NCI-H2107 (cell line): ENCODE data around the gene RHCE.
"Not testable (repeated sequence)": the region's sequence is repeated elsewhere in the genome, so short reads cannot be mapped to it uniquely, and the experiment has no call there.

ENCODE experiments used
- DNase-seq: peaks from one replicate; lab custom pipeline; 2025; lab: John Stamatoyannopoulos, UW

RHCE gene

DNA sequence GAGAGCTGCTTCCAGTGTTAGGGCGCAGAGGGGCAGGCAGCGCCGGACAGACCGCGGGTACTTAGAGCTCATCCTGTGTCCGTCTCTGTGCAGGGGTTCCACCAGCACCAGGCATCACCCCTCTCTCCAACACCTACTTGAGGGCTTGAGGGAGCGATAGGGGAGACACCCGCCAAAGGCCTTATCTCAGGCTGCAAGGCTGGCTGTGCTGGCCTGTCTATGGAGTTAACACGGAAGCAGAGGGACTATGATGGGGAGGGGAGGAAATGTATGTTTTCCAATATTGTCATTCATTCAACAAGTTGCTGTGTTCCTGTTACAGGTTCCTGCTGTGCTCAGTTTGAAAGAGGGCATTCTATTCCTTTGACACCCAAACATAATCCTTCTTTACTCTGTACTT is at the start of gene RHCE:
TSS of gene RHCE (minus strand) at position 111 of the 400 bp plus-strand sequence. CDS start at position 72, 39 bp downstream.
- not testable (repeated sequence) for DNase-seq

DNA sequence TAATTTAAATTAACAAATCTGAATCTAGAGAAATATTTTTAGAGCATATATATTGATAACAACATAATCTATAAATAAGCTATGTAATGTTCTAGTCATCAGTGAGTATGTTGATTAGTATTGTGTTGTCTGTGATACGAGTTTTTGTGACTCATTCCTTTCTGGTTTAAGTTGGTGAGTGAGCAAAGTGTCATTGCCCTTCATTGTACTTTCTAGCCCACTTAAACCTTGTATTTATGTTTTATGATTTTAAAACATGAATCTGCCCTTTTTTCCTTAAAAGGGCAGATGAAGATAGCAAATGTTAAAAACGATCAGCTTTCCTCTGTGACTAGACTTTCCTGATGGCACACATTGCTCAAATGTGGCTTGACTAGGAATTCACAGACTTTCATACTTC is 48.6 kb upstream of the RHCE start:
- no peak for DNase-seq

DNA sequence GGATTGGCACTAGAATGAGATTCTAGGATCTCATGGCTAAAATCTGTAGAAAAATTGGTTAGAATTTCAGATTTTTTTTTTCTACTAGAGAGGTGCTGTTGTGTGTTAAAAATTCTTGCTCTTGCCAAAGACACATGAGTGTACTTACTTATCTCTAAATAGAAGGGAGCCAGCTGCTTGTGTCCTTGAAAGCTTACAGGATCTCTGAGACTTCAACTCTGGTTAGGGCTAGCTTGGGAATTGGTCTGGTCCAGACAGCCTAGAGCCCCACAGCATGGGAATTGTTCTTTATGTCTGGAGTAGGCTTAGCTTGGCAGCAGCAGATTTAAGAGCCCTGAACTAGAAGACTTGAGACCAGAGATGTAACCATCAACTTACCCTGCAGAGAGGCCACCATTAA is 47.4 kb upstream of the RHCE start:
- no peak for DNase-seq

GRCh38 chr1:25467616-25468015 is 47.0 kb upstream of the RHCE start:
- DNase-seq: no peak

DNA sequence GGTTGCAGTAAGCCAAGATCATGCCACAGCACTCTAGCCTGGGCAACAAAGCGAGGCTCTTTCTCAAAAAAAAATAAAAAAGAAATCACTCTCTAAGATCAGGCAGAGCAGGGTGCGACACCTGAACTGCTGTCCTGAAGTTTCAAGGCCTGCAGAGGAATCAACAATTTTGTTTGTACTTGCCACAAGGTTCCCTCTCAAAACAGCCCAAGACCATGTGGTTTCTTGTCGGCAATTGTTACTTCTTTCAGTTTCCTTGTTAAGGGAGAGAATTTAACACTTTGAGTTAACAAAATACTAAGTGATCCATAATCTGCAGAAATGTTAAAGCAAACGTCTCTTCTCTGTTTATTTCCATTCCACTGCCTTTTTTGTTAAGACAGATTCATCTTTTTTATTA is 46.6 kb upstream of the RHCE start:
- no peak for DNase-seq

- DNase-seq: no peak
Observed at GRCh38 chr1:25462732-25463131, 42.1 kb upstream of the RHCE start.

DNA sequence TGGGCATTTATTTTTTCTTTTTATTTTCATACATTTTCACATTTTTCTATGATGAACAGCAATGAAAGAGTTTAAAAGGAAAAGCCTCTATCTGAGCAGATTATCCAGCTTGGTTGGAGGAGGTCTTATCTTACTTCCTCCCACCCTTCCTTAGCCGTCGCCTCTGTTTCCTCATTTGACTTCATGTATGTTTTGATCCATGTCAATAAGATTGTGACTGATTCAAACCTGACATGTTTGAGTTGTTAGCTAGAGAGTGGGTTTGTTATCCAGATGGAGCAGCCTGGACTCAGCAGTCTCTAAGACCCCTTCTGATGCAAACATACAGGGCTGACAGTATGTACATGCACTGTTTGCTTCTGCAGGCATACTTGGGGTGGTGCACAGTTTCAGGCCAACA is 41.2 kb upstream of the RHCE start:
- DNase-seq: no peak

DNA sequence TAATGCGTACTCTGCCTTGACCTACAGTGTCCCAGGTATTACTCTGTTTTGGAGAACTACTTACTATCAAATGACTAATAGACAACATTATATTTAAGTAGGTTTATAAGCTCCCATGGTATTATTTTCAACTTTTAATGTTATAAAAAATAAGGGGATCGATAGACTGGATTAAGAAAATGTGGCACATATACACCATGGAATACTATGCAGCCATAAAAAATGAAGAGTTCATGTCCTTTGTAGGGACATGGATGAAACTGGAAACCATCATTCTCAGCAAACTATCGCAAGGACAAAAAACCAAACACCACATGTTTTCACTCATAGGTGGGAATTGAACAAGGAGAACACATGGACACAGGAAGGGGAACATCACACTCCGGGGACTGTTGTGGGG is 40.2 kb upstream of the RHCE start:
- not testable (repeated sequence) for DNase-seq

- no peak for DNase-seq
Observed at GRCh38 chr1:25460020-25460419, 39.4 kb upstream of the RHCE start.

DNA sequence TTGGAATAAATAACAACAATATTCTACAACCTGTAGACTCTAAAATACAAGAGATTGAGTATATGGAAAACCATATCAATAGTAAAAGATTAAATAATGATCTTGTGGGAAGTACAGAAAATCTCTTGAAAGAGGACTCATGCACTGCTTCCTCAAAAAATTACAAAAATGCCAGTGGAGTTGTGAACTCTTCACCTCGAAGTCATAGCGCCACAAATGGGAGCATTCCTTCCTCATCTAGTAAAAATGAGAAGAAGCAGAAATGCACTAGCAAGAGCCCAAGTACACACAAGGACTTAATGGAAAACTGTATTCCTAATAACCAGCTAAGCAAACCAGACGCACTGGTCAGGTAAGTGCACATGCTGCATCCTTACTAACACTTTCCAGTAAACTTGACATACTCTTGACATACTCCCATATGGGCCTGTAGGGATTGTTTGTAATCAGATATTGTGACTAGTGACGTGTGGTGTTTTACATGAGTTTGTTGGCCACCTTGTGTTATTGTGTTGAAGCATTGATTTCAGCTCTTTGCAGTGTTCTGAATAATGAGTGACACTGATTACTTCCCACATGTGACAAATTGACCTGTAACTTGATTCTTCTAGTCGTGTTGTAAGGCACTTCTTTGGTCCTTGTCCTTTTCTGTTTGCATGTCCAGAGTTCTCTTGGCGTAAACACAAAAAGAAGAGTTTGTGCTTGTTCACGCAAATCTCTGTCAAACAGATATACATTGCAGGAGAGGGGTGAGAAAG is 38.1 kb upstream of the RHCE start:
- no peak for DNase-seq

DNA sequence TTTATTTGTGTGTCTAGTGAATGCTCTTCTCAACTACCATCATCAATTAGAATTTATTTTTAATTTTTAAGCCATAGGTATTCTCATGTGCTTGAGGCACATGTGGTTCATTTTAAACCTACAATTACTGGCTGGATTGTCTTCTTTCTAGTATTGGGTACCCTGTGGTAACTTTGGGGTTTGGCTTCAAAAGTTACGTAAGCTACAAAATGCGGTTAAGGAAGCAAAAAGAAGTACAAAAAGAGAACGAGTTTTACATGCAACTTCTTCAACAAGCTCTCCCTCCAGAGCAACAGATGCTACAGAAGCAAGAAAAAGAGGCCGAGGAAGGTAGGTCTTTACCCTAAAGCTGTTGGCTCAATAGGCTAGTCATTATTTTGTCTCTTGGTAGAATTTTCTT is 35.9 kb upstream of the RHCE start:
- no peak for DNase-seq

DNA sequence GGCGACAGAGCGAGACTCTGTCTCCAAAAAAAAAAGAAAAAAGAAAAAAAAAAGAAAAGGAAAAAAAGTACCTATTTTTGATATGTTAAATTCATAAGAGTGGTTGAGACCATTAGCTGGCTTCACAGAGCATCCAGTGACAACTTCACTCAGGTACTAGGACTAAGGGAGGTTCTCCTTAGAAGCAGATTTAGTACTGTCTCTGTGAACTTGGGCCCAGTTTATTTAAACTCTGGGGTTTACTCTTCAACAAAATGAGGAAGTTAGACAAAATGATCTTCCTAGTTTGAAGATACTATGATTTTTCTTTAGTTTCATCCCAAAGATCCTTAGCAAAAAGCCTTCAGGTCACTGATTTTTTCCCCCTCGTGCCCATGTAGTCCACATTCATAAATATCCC is 31.3 kb upstream of the RHCE start:
- DNase-seq: no peak

DNA sequence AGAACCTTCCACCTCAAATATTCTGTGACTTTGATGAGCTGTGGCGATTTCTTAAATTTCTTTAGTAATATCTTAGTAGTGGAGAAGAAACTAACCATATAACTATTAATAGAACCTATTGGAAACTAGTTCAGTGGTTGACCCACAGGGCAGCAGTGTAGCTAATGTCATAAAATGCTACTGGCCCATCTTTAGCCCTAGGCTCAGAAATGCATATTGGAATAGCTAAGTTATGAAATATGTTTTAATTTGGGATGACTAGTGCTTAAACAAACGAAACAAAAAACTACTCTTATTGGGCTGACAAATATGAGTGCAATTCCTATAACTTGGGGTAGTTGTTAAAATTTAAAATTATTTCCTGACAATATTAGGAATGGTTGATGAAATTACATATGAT is 30.3 kb upstream of the RHCE start:
- no peak for DNase-seq

GRCh38 chr1:25447547-25447946 is 26.9 kb upstream of the RHCE start:
- no peak for DNase-seq

DNA sequence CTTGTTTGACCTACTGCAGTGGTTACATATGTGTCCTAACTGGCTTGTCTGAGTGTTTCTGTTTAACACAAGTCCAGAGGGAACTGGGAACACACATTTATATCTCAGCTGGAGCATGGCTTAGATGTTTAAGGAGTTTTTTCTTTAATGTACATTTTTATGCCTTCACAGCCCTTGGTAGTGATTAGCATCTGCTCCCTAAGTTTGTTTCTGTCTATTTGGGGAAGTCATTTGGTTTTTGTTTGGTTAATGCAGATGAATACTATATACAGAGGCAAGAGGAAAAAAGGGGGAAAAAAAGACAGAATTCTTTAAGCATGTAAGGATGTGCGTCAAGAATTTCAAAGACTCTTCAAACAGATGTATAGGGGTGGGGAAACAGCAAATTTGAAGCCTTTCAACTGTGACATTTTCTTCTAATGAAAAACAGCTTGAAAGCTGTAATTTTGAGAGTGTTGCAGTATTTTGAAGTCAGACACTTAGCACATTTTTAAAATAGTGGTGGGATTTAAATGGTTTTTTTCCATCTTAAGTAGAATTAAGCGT is 25.4 kb upstream of the RHCE start:
- no peak for DNase-seq

DNA sequence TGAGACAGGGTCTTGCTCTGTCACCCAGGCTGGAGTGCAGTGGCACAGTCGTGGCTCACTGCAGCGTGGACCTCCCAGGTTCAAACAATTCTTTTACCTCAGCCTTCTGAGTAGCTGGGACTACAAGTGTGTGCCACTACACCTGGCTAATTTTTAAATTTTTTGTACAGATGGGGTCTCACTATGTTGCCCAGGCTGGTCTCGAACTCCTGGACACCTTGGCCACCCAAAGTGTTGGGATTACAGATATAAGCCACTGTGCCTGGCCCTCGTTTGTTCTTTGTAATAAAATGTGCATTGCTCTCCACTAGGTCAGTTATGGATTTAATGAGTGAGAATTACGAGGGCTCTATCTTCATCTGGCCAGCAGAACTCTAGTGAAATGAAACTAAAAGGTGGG is 24.0 kb upstream of the RHCE start:
- not testable (repeated sequence) for DNase-seq

- no peak for DNase-seq
Observed at GRCh38 chr1:25443030-25443699, 22.5 kb upstream of the RHCE start.

DNA sequence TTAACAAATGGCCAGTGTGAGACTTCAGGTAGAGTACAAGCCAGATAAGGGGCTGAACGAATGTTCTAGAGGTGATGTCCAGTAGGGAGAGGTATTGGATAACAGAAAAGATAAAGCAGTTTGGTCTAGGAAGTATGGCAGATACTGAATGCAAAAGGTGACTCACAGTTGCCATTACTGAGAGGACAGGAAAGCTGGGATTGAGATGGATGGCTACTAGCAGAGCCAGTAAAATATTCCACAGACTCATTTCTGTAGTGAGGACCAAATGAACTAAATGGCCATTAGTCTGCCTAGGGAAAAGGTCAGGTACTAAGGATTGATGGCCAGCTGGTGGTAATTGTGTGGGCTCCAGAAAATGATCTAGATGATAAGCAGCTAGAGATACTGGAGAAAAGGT is 21.6 kb upstream of the RHCE start:
- DNase-seq: no peak

GRCh38 chr1:25439287-25439686 is 18.7 kb upstream of the RHCE start:
- no peak for DNase-seq

DNA sequence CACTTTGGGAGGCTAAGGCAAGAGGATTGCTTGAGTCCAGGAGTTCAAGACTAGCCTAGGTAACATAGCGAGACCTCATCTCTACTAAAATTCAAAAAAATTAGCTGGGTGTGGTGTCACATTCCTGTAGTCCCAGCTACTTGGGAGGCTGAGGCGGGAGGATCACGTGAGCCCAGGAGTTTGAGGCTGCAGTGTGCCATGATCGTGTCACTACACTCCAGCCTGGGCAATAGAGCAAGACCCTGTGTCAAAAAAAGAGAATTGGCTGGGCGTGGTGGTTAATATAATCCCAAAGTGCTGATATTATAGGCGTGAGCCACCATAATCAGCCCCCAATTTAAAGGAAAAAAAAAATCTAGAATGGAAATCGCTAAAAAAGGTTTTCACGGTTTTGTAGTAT is 17.0 kb upstream of the RHCE start:
- no peak for DNase-seq

- DNase-seq: no peak
Observed at GRCh38 chr1:25435397-25436108, 14.9 kb upstream of the RHCE start.

DNA sequence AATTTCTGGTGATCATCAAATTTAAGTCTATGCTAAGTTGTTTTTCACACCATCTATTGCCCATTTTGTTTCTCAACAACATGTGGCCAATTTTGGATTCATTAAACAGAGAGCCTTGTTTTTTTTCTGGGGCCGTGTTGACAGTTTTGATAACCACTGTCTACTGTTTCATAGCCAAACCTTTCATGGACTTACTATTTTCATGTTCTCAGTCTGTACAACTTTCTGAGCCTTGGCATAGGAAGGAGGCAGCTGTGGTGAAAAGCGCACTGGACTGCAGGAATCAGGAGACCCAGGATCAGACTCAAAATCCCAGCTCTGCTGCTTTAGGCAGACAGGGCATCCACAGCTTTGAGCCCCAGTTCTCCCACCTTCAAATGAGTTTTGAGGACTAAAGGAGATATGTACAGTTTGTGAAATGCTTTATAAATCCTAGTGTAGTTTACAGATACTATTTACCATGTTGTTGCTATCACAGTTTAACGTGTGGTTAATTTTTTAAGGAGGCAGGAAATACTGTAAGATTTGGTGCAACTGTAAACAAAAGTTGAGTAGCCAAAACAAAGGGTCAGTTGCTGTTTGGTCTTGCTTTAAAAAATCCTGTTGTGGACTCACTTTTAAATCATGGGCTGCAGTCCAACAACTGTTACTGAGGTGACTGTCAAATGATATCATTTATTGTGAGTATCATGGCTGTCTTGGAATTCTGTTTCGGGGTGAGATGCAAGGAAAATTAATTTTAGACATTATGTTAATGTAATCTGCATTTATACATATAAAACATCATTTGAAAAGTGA is 13.0 kb upstream of the RHCE start:
- no peak for DNase-seq
